ENCODE results near the gene HADHA. TPM values are rescaled to one million over a fixed set of nuclear protein-coding genes. Genes with fewer than 3 reads are reported as not detected.

HADHA gene
- polyA plus RNA-seq, 1 donor from 2014 or later = 40.0 TPM

- H3K9me3 ChIP-seq (ENCODE audit: low read length) = no peaks in the 10 kb centered on the region
- H2AFZ ChIP-seq (ENCODE audit: low read depth, low read length) = no peak overlapping the region
- H4K20me1 ChIP-seq (ENCODE audit: insufficient read depth) = no peaks in the 10 kb centered on the region
- H3F3A ChIP-seq (ENCODE audit: insufficient read depth, low read length, poor library complexity, severe bottlenecking) = no peaks in the 10 kb centered on the region
- H3K27ac ChIP-seq (ENCODE audit: low read length) = no peak overlapping the region
- H3K9ac ChIP-seq (ENCODE audit: low read length) = no peak overlapping the region
- H3K27me3 ChIP-seq (ENCODE audit: insufficient read depth, low read depth, low read length) = no peaks in the 10 kb centered on the region
- TF ChIP-seq EP300 (conservative IDR thresholded peaks at IDR 0.05; ENCODE audit: poor library complexity, severe bottlenecking) (no peak), MXI1 (conservative IDR thresholded peaks at IDR 0.05; ENCODE audit: poor library complexity, severe bottlenecking) (no peak), TAF1 (IDR thresholded peaks at IDR 0.05; ENCODE audit: low read depth) (no peak), SMC3 (conservative IDR thresholded peaks at IDR 0.05; ENCODE audit: poor library complexity) (no peak), POLR2AphosphoS5 (IDR thresholded peaks at IDR 0.05) (no peak), RAD21 (conservative IDR thresholded peaks at IDR 0.05) (no peak), EZH2 (IDR thresholded peaks at IDR 0.05; ENCODE audit: borderline replicate concordance, insufficient read depth, low read length, poor library complexity, severe bottlenecking) (no peak)
- TF ChIP-seq, protein P1, sequence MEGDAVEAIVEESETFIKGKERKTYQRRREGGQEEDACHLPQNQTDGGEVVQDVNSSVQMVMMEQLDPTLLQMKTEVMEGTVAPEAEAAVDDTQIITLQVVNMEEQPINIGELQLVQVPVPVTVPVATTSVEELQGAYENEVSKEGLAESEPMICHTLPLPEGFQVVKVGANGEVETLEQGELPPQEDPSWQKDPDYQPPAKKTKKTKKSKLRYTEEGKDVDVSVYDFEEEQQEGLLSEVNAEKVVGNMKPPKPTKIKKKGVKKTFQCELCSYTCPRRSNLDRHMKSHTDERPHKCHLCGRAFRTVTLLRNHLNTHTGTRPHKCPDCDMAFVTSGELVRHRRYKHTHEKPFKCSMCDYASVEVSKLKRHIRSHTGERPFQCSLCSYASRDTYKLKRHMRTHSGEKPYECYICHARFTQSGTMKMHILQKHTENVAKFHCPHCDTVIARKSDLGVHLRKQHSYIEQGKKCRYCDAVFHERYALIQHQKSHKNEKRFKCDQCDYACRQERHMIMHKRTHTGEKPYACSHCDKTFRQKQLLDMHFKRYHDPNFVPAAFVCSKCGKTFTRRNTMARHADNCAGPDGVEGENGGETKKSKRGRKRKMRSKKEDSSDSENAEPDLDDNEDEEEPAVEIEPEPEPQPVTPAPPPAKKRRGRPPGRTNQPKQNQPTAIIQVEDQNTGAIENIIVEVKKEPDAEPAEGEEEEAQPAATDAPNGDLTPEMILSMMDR (IDR thresholded peaks at IDR 0.05; ENCODE audit: poor library complexity, severe bottlenecking) = no peak
- TF ChIP-seq, protein P2, sequence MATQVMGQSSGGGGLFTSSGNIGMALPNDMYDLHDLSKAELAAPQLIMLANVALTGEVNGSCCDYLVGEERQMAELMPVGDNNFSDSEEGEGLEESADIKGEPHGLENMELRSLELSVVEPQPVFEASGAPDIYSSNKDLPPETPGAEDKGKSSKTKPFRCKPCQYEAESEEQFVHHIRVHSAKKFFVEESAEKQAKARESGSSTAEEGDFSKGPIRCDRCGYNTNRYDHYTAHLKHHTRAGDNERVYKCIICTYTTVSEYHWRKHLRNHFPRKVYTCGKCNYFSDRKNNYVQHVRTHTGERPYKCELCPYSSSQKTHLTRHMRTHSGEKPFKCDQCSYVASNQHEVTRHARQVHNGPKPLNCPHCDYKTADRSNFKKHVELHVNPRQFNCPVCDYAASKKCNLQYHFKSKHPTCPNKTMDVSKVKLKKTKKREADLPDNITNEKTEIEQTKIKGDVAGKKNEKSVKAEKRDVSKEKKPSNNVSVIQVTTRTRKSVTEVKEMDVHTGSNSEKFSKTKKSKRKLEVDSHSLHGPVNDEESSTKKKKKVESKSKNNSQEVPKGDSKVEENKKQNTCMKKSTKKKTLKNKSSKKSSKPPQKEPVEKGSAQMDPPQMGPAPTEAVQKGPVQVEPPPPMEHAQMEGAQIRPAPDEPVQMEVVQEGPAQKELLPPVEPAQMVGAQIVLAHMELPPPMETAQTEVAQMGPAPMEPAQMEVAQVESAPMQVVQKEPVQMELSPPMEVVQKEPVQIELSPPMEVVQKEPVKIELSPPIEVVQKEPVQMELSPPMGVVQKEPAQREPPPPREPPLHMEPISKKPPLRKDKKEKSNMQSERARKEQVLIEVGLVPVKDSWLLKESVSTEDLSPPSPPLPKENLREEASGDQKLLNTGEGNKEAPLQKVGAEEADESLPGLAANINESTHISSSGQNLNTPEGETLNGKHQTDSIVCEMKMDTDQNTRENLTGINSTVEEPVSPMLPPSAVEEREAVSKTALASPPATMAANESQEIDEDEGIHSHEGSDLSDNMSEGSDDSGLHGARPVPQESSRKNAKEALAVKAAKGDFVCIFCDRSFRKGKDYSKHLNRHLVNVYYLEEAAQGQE (IDR thresholded peaks at IDR 0.05; ENCODE audit: borderline replicate concordance) = no peak
- H3K36me3 ChIP-seq (ENCODE audit: insufficient read depth, low read length) = no peaks in the 10 kb centered on the region
- H3K4me3 ChIP-seq (ENCODE audit: low read length) = no peak overlapping the region
- no peak overlapping the region for H3K4me2 ChIP-seq (ENCODE audit: low read length)
- H3K79me2 ChIP-seq (replicated peaks; ENCODE audit: insufficient read depth, low read length) = no peaks in the 10 kb centered on the region
- no peaks in the 10 kb centered on the region for H3K9me2 ChIP-seq (ENCODE audit: insufficient read depth, low read length)
Measured at GRCh38 chr2:26141145-26141769, 103.2 kb downstream of the HADHA start.

Other genes starting within 250 kb of the HADHA start
- gene RAB10, start 210.5 kb downstream of the HADHA start, polyA plus RNA-seq = 151 and 169 TPM in 2 replicates
- gene GAREM2, start 71.5 kb downstream of the HADHA start, polyA plus RNA-seq = 3.2 and 3.9 TPM in 2 replicates
- gene HADHB, start 307 bp upstream of the HADHA start, polyA plus RNA-seq = 30.1 and 30.5 TPM in 2 replicates
- 22.4 and 25.2 TPM in 2 replicates for gene SELENOI, start 101.5 kb upstream of the HADHA start, polyA plus RNA-seq
- gene ADGRF3, start 102.2 kb upstream of the HADHA start, polyA plus RNA-seq = 0.12 and 0.42 TPM in 2 replicates
- 0.16 TPM in 1 of 2 replicates, not detected in the other for gene DRC1, start 157.3 kb upstream of the HADHA start, polyA plus RNA-seq
- not detected in 2 replicates for gene OTOF, start 233.5 kb upstream of the HADHA start, polyA plus RNA-seq

Data from neural cell (in vitro differentiated cells).